Adrenal gland (tissue), 12 donors: Measurements from ENCODE around the gene GALNT12. TPM values are rescaled to one million over a fixed set of nuclear protein-coding genes. Genes with fewer than 3 reads are reported as not detected.

Experiments
- DNase-seq, 7 donors: peaks; one replicate each; pipeline ENCODE4 v3.0.0-alpha.2; 2019 to 2020
- H3K27ac ChIP-seq, 5 donors: fragments of 200-600 bp; sonication (generic) in 4 of 5; 1 replicate in 3 of 5; 2 replicates in 2 of 5; pipeline versions ENCODE4 v1.5.1 to v1.8.0; 2016 to 2020; ENCODE audit warnings: mild to moderate bottlenecking in 1 of 5
- H3K27me3 ChIP-seq: fragments of 200-600 bp; 2 replicates; pipeline ENCODE4 v1.8.0; 2021
- H3K36me3 ChIP-seq, 2 donors: fragments of 200-600 bp; replicated peaks in 1 of 2; 1 replicate in 1 of 2; 2 replicates in 1 of 2; pipeline versions ENCODE4 v1.5.1 to v1.8.0; 2018 to 2022
- H3K4me1 ChIP-seq, 2 donors: fragments of 200-600 bp; replicated peaks in 1 of 2; 1 replicate in 1 of 2; 2 replicates in 1 of 2; pipeline versions ENCODE4 v1.5.1 to v1.8.0; 2018 to 2021
- H3K4me3 ChIP-seq, 4 donors: fragments of 200-600 bp; sonication (generic) in 3 of 4; one replicate each; pipeline ENCODE4 v1.5.1; 2016 to 2018
- H3K9me3 ChIP-seq, 3 donors: fragments of 200-600 bp; sonication (generic) in 1 of 3; replicated peaks in 1 of 3; 1 replicate in 2 of 3; 2 replicates in 1 of 3; pipeline versions ENCODE4 v1.5.1 to v1.8.0; 2016 to 2021
- CTCF ChIP-seq, 6 experiments: fragments of 450-650 bp in 4 of 6; fragments of 200-600 bp in 2 of 6; sonication (generic) in 1 of 6; IDR thresholded peaks; 1 replicate in 5 of 6; 2 replicates in 1 of 6; pipeline versions ENCODE4 v1.5.1 to v1.8.0; 2016 to 2021; ENCODE audit warnings: antibody characterized with exemption in 6 of 6, mild to moderate bottlenecking in 2 of 6, moderate library complexity in 1 of 6
- POLR2A ChIP-seq, 2 donors: fragments of 450-650 bp; IDR thresholded peaks; one replicate each; pipeline ENCODE4 v1.6.1; 2017; ENCODE audit warnings: antibody characterized with exemption in 2 of 2, mild to moderate bottlenecking in 2 of 2, moderate library complexity in 1 of 2
- WGBS, 4 donors: extraction: QIAGEN DNeasy Blood & Tissue Kit in 2 of 4; methylation state at CpG; one replicate each; pipeline versions ENCODE4 v1.1.5 to v1.1.7; 2013 to 2017; 5-methylcytosine and 5-hydroxymethylcytosine counted together
- intact Hi-C, 2 donors: fragments of 100-400 bp; cut with DNase I; formaldehyde crosslinking; loops; one replicate each; pipeline versions ENCODE4 v1.14.1 to v1.15.0; 2022 to 2023
- polyA plus RNA-seq, 3 donors: library from polyadenylated mRNA; stranded (reverse); fragments of 200-250 nt in 2 of 3; fragments of 350-450 nt in 1 of 3; fragmentation: Illumina TruSeq in 1 of 3; extraction: RNeasy Lipid Tissue Mini Kit (QIAGEN cat#74804) in 1 of 3; gene quantifications; one replicate each; pipeline ENCODE4 v1.2.3, GENCODE V29; 2013 to 2014
- total RNA-seq, 9 donors: library from RNA; depleted of rRNA in 4 of 9; stranded (reverse); fragments of >200 nt in 4 of 9; fragments of 120-200 nt in 1 of 9; fragmentation: NEBNext Ultra II Directional in 1 of 9; extraction: Animal tissue kit (Norgen Biotek cat#: 25700) in 1 of 9; gene quantifications; one replicate each; pipeline versions ENCODE4 v1.1.0 to v1.2.4, GENCODE V29; 2013 to 2023
- donor health status: healthy with polysubstance abuse.
- donor health status: Bipolar disorder and iron deficiency.
- donor health status: DM: yes; HTN: yes; CAD: no.
- donor health status: DM: no; HTN: no; CAD: no.
- donor health status: DM: no; HTN: no; CAD: no.
- donor health status: DM: yes; HTN: yes; CAD: no.

Gene GALNT12
- total and polyA plus RNA-seq, 12 donors: 1.1 to 20.6 (median 4.2) TPM

- Histone ChIP-seq H3K36me3 (no peaks in the 10 kb centered on the region), H3K4me1 (peaks cover 6 to 9% of the 10 kb centered on the region in 2 donors), H3K27me3 (no peaks in the 10 kb centered on the region), H3K27ac (no peak overlapping the region), H3K4me3 (no peak overlapping the region), H3K9me3 (no peaks in the 10 kb centered on the region)
- intact Hi-C loops: loop anchor here in 1 of 2 donors (10.0 kb wide), 2 partner anchors 149 to 289 kb away; no protein-coding TSS in a partner anchor
- no peak for DNase-seq
- 95 to 100% (median 98%) methylated on average over 1 of the region's 1 CpG for WGBS, 4 donors
- TF ChIP-seq CTCF (IDR thresholded peaks at IDR 0.05): no peak
- no peak for TF ChIP-seq POLR2A (IDR thresholded peaks at IDR 0.05)
Observed at GRCh38 chr9:98855592-98855991, 48.1 kb downstream of the GALNT12 start.

- Histone ChIP-seq H3K27ac (no peak overlapping the region), H3K36me3 (no peaks in the 10 kb centered on the region), H3K9me3 (no peaks in the 10 kb centered on the region), H3K27me3 (no peaks in the 10 kb centered on the region), H3K4me1 (peaks cover 6% of the 10 kb centered on the region in 2 donors), H3K4me3 (no peak overlapping the region)
- DNase-seq: peak in 1 of 7 donors; percentile 29
- TF ChIP-seq CTCF (IDR thresholded peaks at IDR 0.05) (no peak), POLR2A (IDR thresholded peaks at IDR 0.05) (no peak)
- intact Hi-C loops: loop anchor here in 1 of 2 donors (10.0 kb wide), 2 partner anchors 148 to 288 kb away; no protein-coding TSS in a partner anchor
- 26 to 53% (median 38%) methylated on average over 5 of the region's 5 CpGs for WGBS, 4 donors
Observed at GRCh38 chr9:98856982-98857381, 49.5 kb downstream of the GALNT12 start.

- peaks cover 4 to 6% of the 10 kb centered on the region in 2 donors for H3K4me1 ChIP-seq
- H3K27me3 ChIP-seq: no peaks in the 10 kb centered on the region
- H3K4me3 ChIP-seq: no peak overlapping the region
- no peak for DNase-seq
- no peaks in the 10 kb centered on the region for H3K36me3 ChIP-seq
- no peak overlapping the region for H3K27ac ChIP-seq
- TF ChIP-seq POLR2A (IDR thresholded peaks at IDR 0.05) (no peak), CTCF (IDR thresholded peaks at IDR 0.05) (no peak)
- intact Hi-C loops: loop anchor here (5.0 to 10.0 kb wide), 5 partner anchors 85 to 285 kb away; partner anchors contain the start of gene COL15A1 (in 1 of the 2)
- H3K9me3 ChIP-seq: no peaks in the 10 kb centered on the region
- 88 to 96% (median 93%) methylated on average over 1 to 5 of the region's 5 CpGs for WGBS, 4 donors
Observed at GRCh38 chr9:98859941-98860340, 52.5 kb downstream of the GALNT12 start.

GRCh38 chr9:98860871-98861293 is 53.4 kb downstream of the GALNT12 start:
- intact Hi-C loops: loop anchor here in 1 of 2 donors (5.0 to 10.0 kb wide), 3 partner anchors 84 to 281 kb away; partner anchors contain the start of gene COL15A1
- WGBS, 4 donors: 8 to 32% (median 10%) methylated on average over 5 of the region's 5 CpGs
- Histone ChIP-seq H3K4me3 (no peak overlapping the region), H3K27me3 (no peaks in the 10 kb centered on the region), H3K36me3 (no peaks in the 10 kb centered on the region), H3K9me3 (no peaks in the 10 kb centered on the region), H3K27ac (peak overlapping the region in 1 of 5 donors; percentile 28), H3K4me1 (peaks cover 4 to 6% of the 10 kb centered on the region in 2 donors)
- DNase-seq: peak; percentile 81 to 96 (median 89)
- TF ChIP-seq CTCF (IDR thresholded peaks at IDR 0.05) (peak; percentile 43 to 87 (median 76)), POLR2A (IDR thresholded peaks at IDR 0.05) (no peak)
